Heart right ventricle (tissue), 16 donors: Measurements from ENCODE around the gene TSACC. TPM values are rescaled to one million over a fixed set of nuclear protein-coding genes. Genes with fewer than 3 reads are reported as not detected.

Source experiments
- ATAC-seq, 8 donors: fragments of 200-7000 bp; cut with Tn5 transposase; one replicate each; pipeline ENCODE4 v1.9.1; 2020; ENCODE audit warnings: mild to moderate bottlenecking in 8 of 8, moderate library complexity in 8 of 8, moderate number of reproducible peaks in 1 of 8
- DNase-seq, 2 donors: peaks; one replicate each; pipeline ENCODE4 v3.0.0-alpha.2; 2020
- H3K27ac ChIP-seq, 10 donors: fragments of 200-600 bp; sonication (generic) in 2 of 10; one replicate each; pipeline versions ENCODE4 v1.5.0 to v1.8.0; 2020 to 2022; ENCODE audit warnings: mild to moderate bottlenecking in 3 of 10
- H3K27me3 ChIP-seq, 7 donors: fragments of 200-600 bp; one replicate each; pipeline ENCODE4 v1.8.0; 2021 to 2022; ENCODE audit warnings: mild to moderate bottlenecking in 2 of 7
- H3K36me3 ChIP-seq, 9 donors: fragments of 200-600 bp; sonication (generic) in 1 of 9; one replicate each; pipeline versions ENCODE4 v1.5.0 to v1.8.0; 2020 to 2022; ENCODE audit warnings: mild to moderate bottlenecking in 2 of 9
- H3K4me1 ChIP-seq, 9 donors: fragments of 200-600 bp; sonication (generic) in 1 of 9; one replicate each; pipeline versions ENCODE4 v1.5.0 to v1.8.0; 2020 to 2022; ENCODE audit warnings: mild to moderate bottlenecking in 4 of 9
- H3K4me3 ChIP-seq, 10 donors: fragments of 200-600 bp; sonication (generic) in 2 of 10; one replicate each; pipeline versions ENCODE4 v1.5.0 to v1.8.0; 2020 to 2022; ENCODE audit warnings: mild to moderate bottlenecking in 7 of 10, moderate library complexity in 2 of 10
- H3K9me3 ChIP-seq, 11 donors: fragments of 200-600 bp in 10 of 11; sonication (generic) in 2 of 11; one replicate each; pipeline versions ENCODE4 v1.5.0 to v1.8.0; 2013 to 2022; ENCODE audit warnings: mild to moderate bottlenecking in 2 of 11, control low read depth in 1 of 11, moderate library complexity in 1 of 11
- WGBS, 2 donors: extraction: QIAGEN DNeasy Blood & Tissue Kit; methylation state at CpG; one replicate each; pipeline ENCODE4 v1.1.7; 2013; ENCODE audit warnings: inconsistent platforms in 1 of 2; 5-methylcytosine and 5-hydroxymethylcytosine counted together
- intact Hi-C, 10 donors: fragments of 100-400 bp; cut with DNase I; formaldehyde crosslinking; loops; one replicate each; pipeline versions ENCODE4 v1.11.1 to v1.14.2; 2022
- polyA plus RNA-seq, 2 donors: library from polyadenylated mRNA; stranded (reverse); fragments of 200-250 nt; gene quantifications; one replicate each; pipeline ENCODE4 v1.2.3, GENCODE V29; 2013
- total RNA-seq, 10 donors: library from RNA; stranded (reverse); fragmentation: NEBNext Ultra II Directional in 3 of 10; extraction: Animal tissue kit (Norgen Biotek cat#: 25700) in 3 of 10; gene quantifications; one replicate each; pipeline versions ENCODE4 v1.2.1 to v1.2.4, GENCODE V29; 2021 to 2023
- TF ChIP-seq, protein P1 (sequence below), 9 donors: fragments of 200-600 bp; sonication (generic) in 2 of 9; IDR thresholded peaks; one replicate each; pipeline versions ENCODE4 v1.5.0 to v1.8.0; 2021 to 2022; ENCODE audit warnings: antibody characterized with exemption in 9 of 9, mild to moderate bottlenecking in 5 of 9, moderate library complexity in 1 of 9
- donor health status: Arrhythmogenic right ventricular cardiomyopathy.
- donor health status: ischemic (EF 13 %, LVEDD 7.1; RV severe dilation, severe dysfunction).
- donor health status: healthy with polysubstance abuse.
- donor health status: DM: no; HTN: yes; CAD: no.
- donor health status: DM: no; HTN: no; CAD: no.
- donor health status: ischemic (EF 25% LVEDD 6.9; RV normal size, moderate dysfunction).
- donor health status: ischemic (EF 25% LVEDD 5.7; RV mildly dilated, moderate dysfunction).
- donor health status: healthy.
- donor health status: DM: yes; HTN: yes; CAD: no.
- donor health status: Ischemic cardiomyopathy.
- donor health status: ischemic (EF 35%, LVEDD 5.7; RV mildly dilated, moderate dysfunction).
- donor health status: nonischemic (EF 11% LVEDD 7.7; RV severe dilation, severe dysfunction).
- donor health status: DM: yes; HTN: yes; CAD: no.
- donor health status: PGD.
- donor health status: ischemic (EF 29% LVEDD 5.4; RV normal size, mild dysfunction).
- donor health status: nonischemic (EF 23%, LVEDD 6.1; RV moderate dilation, normal function).

Gene TSACC
- total and polyA plus RNA-seq, 12 donors: 0.64 to 0.79 (median 0.66) TPM; not detected in 9

DNA sequence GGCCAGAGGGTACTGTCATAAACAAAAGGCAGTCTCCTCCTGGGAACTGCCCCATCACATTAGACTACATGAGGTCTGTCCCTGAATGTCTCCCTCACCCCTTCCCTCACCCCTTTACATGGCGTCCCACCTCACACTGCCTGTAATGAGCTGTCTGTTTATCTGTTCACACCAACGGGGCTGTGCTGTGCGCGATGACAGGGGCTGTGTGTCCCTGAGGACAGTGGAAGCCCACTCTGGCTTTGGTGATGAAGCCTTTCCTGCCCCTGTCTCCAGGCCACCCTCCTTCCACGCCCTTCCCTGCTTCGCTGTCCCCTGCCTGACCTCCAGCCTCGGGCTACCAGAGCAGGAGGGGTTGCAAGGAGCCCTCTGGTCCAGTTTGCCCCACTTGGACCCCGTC, 53.4 kb downstream of the TSACC start:
- 59 to 70% methylated on average over 8 of the region's 8 CpGs for WGBS, 2 donors
- H3K9me3 ChIP-seq: no peaks in the 10 kb centered on the region
- TF ChIP-seq, protein P1, sequence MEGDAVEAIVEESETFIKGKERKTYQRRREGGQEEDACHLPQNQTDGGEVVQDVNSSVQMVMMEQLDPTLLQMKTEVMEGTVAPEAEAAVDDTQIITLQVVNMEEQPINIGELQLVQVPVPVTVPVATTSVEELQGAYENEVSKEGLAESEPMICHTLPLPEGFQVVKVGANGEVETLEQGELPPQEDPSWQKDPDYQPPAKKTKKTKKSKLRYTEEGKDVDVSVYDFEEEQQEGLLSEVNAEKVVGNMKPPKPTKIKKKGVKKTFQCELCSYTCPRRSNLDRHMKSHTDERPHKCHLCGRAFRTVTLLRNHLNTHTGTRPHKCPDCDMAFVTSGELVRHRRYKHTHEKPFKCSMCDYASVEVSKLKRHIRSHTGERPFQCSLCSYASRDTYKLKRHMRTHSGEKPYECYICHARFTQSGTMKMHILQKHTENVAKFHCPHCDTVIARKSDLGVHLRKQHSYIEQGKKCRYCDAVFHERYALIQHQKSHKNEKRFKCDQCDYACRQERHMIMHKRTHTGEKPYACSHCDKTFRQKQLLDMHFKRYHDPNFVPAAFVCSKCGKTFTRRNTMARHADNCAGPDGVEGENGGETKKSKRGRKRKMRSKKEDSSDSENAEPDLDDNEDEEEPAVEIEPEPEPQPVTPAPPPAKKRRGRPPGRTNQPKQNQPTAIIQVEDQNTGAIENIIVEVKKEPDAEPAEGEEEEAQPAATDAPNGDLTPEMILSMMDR (IDR thresholded peaks at IDR 0.05): no peak
- ATAC-seq (no peak), DNase-seq (no peak)
- H3K4me3 ChIP-seq: no peak overlapping the region
- H3K36me3 ChIP-seq: no peaks in the 10 kb centered on the region
- peaks cover 0 to 62% (median 58%) of the 10 kb centered on the region in 7 donors for H3K27me3 ChIP-seq
- intact Hi-C loops: no loop called here
- peaks cover 0 to 9% (median 0%) of the 10 kb centered on the region in 9 donors for H3K4me1 ChIP-seq
- no peak overlapping the region for H3K27ac ChIP-seq

DNA sequence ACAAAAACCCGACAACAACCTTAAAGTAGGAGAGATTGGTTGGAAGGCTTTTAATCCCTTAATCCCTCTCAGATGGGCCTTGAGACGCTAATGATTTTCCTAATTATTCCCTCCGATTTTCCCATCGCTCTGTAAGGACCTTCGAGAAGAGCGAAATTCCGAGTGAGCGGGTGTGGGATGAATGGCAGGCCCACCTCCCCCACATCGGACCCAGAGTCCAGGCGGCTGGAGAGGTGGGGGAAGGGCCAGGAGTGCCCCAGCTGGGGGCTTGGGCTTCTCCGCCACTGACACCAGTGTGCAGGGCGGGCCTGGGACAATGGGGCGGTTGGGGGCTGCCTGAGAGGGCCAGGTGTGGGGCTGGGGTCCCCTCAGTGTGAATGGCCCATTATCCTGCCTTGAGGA, 54.1 kb downstream of the TSACC start:
- TF ChIP-seq, protein P1 (IDR thresholded peaks at IDR 0.05): no peak
- H3K27me3 ChIP-seq: peaks cover 0 to 55% (median 50%) of the 10 kb centered on the region in 7 donors
- WGBS, 2 donors: 80 to 87% methylated on average over 13 of the region's 13 CpGs

DNA sequence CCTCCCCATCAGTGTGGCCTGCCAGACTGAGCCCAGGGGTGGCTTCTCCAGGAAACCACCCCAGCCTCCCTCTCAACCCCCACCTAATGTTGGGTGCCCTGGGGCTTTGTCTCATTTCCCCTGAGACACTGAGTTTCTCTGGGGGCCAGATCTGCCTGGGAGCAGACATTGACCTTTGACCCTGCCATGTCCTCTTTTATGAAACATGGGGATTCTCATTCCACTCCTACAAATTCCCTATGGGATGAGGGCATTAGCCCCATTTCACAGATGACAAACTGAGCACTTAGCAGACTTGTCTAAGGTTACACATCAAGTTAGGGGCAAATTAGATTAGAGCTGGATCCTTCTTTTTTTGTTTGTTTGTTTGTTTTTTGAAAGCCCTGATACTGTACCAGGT, 54.8 kb downstream of the TSACC start:
- H3K27ac ChIP-seq: no peak overlapping the region
- H3K4me3 ChIP-seq: no peak overlapping the region
- H3K27me3 ChIP-seq: peaks cover 0 to 48% (median 44%) of the 10 kb centered on the region in 7 donors
- no peaks in the 10 kb centered on the region for H3K9me3 ChIP-seq
- intact Hi-C loops: no loop called here
- TF ChIP-seq, protein P1 (IDR thresholded peaks at IDR 0.05): no peak
- H3K4me1 ChIP-seq: peaks cover 0 to 6% (median 0%) of the 10 kb centered on the region in 9 donors
- DNase-seq (no peak), ATAC-seq (no peak)
- H3K36me3 ChIP-seq: no peaks in the 10 kb centered on the region

More for the DNA sequence above, 54.1 kb downstream of the TSACC start:
- intact Hi-C loops: no loop called here
- ATAC-seq: no peak
- H3K27ac ChIP-seq: no peak overlapping the region
- H3K4me3 ChIP-seq: no peak overlapping the region
- DNase-seq: no peak
- peaks cover 0 to 9% (median 0%) of the 10 kb centered on the region in 9 donors for H3K4me1 ChIP-seq
- no peaks in the 10 kb centered on the region for H3K9me3 ChIP-seq
- H3K36me3 ChIP-seq: no peaks in the 10 kb centered on the region

DNA sequence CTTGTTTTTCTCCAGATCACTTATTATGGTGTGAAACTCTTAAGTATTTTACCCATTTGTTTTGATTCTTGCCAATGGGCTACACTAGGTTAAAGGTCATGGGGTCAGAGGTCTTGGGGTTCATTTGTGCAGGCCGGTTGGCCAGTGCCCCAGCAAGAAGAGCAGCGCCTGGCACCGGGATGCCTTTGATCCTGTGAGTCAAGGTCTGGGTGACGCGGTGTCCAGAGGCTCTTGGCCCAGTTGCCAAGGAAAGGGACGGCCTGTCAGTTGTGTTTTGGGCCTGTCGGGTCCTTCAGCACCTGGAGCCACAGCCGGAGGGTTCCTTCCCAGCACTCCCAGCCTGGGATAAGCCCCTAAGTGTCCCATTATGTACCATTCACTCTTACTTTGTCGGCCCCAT, 55.8 kb downstream of the TSACC start:
- H3K27ac ChIP-seq: no peak overlapping the region
- 87 to 95% methylated on average over 9 of the region's 9 CpGs for WGBS, 2 donors
- H3K27me3 ChIP-seq: peaks cover 0 to 38% (median 35%) of the 10 kb centered on the region in 7 donors
- no peak overlapping the region for H3K4me3 ChIP-seq
- intact Hi-C loops: no loop called here
- DNase-seq: no peak
- no peak for ATAC-seq
- H3K4me1 ChIP-seq: no peaks in the 10 kb centered on the region
- TF ChIP-seq, protein P1 (IDR thresholded peaks at IDR 0.05): no peak
- no peaks in the 10 kb centered on the region for H3K9me3 ChIP-seq
- H3K36me3 ChIP-seq: no peaks in the 10 kb centered on the region
